MM.1S (cell line): ENCODE results near the gene NFIX.

Source experiments
- CTCF ChIP-seq: fragments of 300-600 bp; sonication (generic); IDR thresholded peaks from 2 replicates; pipeline ENCODE4 v1.5.1; 2016; ENCODE audit warnings: antibody characterized with exemption, low read length, mixed read lengths
- EZH2phosphoT487 ChIP-seq: fragments of 300-600 bp; sonication (generic); IDR thresholded peaks from 2 replicates; pipeline ENCODE4 v1.6.1; 2018; ENCODE audit warnings: antibody characterized with exemption, low read length

DNA sequence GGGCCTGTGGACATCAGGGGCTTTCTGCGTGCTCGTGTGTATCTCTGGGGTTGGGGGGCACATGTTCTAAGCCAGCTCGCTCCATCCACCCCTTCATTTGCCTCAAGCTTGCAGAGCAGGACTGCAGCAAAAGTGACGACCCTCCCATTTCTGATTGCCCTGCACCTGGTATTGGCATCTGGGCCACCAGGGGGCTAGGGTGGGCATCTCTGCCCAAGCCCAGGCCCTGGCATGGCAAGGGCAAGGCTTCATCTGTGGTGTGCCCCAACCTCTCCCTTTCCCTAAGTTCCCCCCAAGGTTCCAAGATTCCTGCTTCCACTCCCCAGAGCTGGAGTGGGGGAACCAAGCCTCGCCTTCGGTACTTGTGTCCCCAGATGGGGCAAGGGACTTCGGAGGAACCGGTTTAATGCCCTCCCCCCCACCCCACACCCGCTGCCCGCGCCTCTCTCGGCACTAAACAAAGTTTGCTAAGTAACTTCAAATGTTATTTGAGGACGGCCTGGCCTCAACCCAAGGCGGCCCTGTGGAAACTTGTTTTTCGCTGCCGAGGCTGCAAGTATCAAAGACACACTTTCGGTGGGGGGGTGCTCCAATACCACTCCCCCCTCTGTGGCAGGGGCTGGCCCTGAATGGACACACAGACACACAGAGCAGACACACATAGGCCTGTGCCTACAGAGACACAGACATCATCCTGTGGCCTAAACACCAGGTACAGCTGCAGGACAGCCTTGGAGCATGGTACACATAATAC lies 12.2 kb downstream of the NFIX start:
- TF ChIP-seq CTCF (no peak), EZH2phosphoT487 (no peak)
